Measurements from ENCODE around the gene NOC2L. TPM values are rescaled to one million over a fixed set of nuclear protein-coding genes. Genes with fewer than 3 reads are reported as not detected.

Gene NOC2L
- total RNA-seq, 1 experiment from 2014 or later = 93.4 TPM

DNA sequence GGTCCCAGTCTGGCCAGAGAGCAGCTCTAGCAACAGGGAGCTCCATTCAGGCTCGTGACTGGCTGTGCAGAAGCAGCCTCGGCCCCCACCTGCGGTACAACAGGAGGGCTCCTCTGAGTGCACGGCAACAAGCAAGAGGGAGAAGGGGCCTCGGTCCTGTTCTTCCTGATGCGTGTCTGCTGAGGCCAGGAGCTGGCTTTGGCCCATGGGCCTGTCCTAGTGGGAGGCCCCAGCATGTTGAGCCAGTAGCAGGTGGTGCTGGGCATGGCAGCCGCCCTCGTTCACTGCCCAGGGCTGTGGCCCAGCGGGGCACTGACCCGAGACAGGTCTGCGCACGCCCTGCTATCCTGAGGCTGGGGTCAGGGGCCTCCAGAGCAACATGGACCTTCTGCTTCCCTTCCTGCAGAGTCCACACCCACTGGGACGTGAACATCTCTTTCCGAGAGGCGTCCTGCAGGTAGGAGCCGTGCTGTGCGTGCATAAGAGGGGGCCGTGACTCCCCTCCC lies 28.4 kb downstream of the NOC2L start:
- DNase-seq = no peak
- Mint-ChIP-seq H3K4me1 (ENCODE audit: low read depth, unreplicated experiment) (peaks cover 6% of the 10 kb centered on the region), H3K4me3 (ENCODE audit: unreplicated experiment) (no peak overlapping the region), H3K27me3 (ENCODE audit: insufficient read depth, unreplicated experiment) (peaks cover 15% of the 10 kb centered on the region), H3K27ac (ENCODE audit: unreplicated experiment) (no peak overlapping the region), H3K36me3 (ENCODE audit: insufficient read depth, unreplicated experiment) (no peaks in the 10 kb centered on the region), H3K9me3 (ENCODE audit: unreplicated experiment) (no peaks in the 10 kb centered on the region)
- TF ChIP-seq CTCF (IDR thresholded peaks at IDR 0.05; ENCODE audit: insufficient read depth in 1 of 2, low read depth in 1 of 2, low read length in 1 of 2, severe bottlenecking in 1 of 2, unreplicated experiment in 1 of 2) = no peak
- Histone ChIP-seq H3K4me1 (no peaks in the 10 kb centered on the region), H3K27me3 (replicated peaks; ENCODE audit: control insufficient read depth, insufficient read depth, low read length) (peaks cover 8% of the 10 kb centered on the region; the same call in 1 of the 2 replicates), H3K9me3 (no peaks in the 10 kb centered on the region), H3K4me3 (ENCODE audit: low read depth, low read length) (no peak overlapping the region), H3K36me3 (ENCODE audit: control insufficient read depth, insufficient read depth, low read length) (no peaks in the 10 kb centered on the region)
- ChIA-PET CTCF (interaction anchor here (0.6 kb wide), 1 partner anchor 12 kb away, joined by 4 read pairs; no protein-coding TSS in a partner anchor), POLR2A (no interaction called here)
- no TSS peak for BruUV-seq (replicated peaks)
- intact Hi-C loops (cut with micrococcal nuclease; ENCODE audit: unreplicated experiment) = no loop called here

DNA sequence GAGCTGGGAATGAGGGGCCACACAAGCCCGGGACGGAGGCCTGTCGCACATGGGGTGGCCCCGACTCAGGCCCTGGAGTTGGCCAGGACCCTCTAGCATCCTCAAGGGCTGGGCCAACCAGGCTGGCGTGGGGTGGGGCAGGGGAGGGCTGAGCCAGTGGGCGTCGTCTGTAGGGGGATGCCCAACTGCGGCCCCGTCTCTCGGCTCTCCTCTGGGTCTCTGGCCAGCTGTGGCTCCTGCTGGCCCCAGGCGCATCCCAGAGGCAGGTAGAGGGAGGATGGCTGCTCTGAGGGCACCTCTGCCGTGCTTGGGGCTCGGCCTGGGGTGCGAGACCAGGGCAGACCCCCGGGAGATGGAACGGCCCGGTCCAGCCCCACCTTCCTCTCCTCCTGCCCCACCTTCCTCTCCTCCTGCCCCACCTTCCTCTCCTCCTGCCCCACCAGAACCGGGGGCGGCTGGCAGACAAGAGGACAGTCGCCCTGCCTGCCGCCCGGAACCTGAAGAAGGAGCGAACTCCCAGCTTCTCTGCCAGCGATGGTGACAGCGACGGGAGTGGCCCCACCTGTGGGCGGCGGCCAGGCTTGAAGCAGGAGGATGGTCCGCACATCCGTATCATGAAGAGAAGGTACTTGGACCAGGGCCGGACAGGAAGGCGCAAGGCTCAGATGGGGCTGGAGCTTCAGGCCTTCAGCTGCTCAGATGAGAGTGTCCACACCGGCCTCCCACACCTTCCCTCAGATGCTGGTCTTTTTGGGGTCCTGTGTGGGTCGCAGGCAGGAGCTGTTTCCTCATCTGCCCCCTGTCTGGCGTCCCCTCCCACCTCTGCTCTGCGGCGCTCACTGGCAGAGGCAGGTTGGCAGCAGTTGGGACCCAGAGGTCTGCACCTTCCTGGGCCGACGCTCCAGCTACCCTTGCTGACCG lies 29.1 kb downstream of the NOC2L start:
- Mint-ChIP-seq H3K9me3 (ENCODE audit: unreplicated experiment) (no peaks in the 10 kb centered on the region), H3K4me3 (ENCODE audit: unreplicated experiment) (no peak overlapping the region), H3K27ac (ENCODE audit: unreplicated experiment) (no peak overlapping the region), H3K27me3 (ENCODE audit: insufficient read depth, unreplicated experiment) (peaks cover 13% of the 10 kb centered on the region), H3K4me1 (ENCODE audit: low read depth, unreplicated experiment) (peaks cover 4% of the 10 kb centered on the region), H3K36me3 (ENCODE audit: insufficient read depth, unreplicated experiment) (no peaks in the 10 kb centered on the region)
- no peaks in the 10 kb centered on the region for H3K4me1 ChIP-seq
- intact Hi-C loops (cut with micrococcal nuclease; ENCODE audit: unreplicated experiment) = no loop called here
- no peaks in the 10 kb centered on the region for H3K36me3 ChIP-seq (ENCODE audit: control insufficient read depth, insufficient read depth, low read length)
- TF ChIP-seq CTCF (IDR thresholded peaks at IDR 0.05; ENCODE audit: insufficient read depth in 1 of 2, low read depth in 1 of 2, low read length in 1 of 2, severe bottlenecking in 1 of 2, unreplicated experiment in 1 of 2) = no peak
- no peaks in the 10 kb centered on the region for H3K9me3 ChIP-seq
- H3K4me3 ChIP-seq (ENCODE audit: low read depth, low read length) = no peak overlapping the region
- CTCF ChIA-PET = no interaction called here
- peaks cover 6% of the 10 kb centered on the region; the same call in 1 of the 2 replicates for H3K27me3 ChIP-seq (replicated peaks; ENCODE audit: control insufficient read depth, insufficient read depth, low read length)
- no peak for DNase-seq
- BruUV-seq (replicated peaks) = no TSS peak
- POLR2A ChIA-PET = no interaction called here

- ChIA-PET CTCF (no interaction called here), POLR2A (no interaction called here)
- TF ChIP-seq CTCF (IDR thresholded peaks at IDR 0.05; ENCODE audit: insufficient read depth in 1 of 2, low read depth in 1 of 2, low read length in 1 of 2, severe bottlenecking in 1 of 2, unreplicated experiment in 1 of 2) = no peak
- intact Hi-C loops (cut with micrococcal nuclease; ENCODE audit: unreplicated experiment) = no loop called here
- no peaks in the 10 kb centered on the region for H3K9me3 Mint-ChIP-seq (ENCODE audit: unreplicated experiment)
- BruUV-seq (replicated peaks) = no TSS peak
- H3K27me3 Mint-ChIP-seq (ENCODE audit: insufficient read depth, unreplicated experiment) = peaks cover 13% of the 10 kb centered on the region
- H3K4me3 Mint-ChIP-seq (ENCODE audit: unreplicated experiment) = no peak overlapping the region
- Histone ChIP-seq H3K9me3 (no peaks in the 10 kb centered on the region), H3K4me3 (ENCODE audit: low read depth, low read length) (no peak overlapping the region), H3K36me3 (ENCODE audit: control insufficient read depth, insufficient read depth, low read length) (no peaks in the 10 kb centered on the region), H3K4me1 (no peaks in the 10 kb centered on the region), H3K27me3 (replicated peaks; ENCODE audit: control insufficient read depth, insufficient read depth, low read length) (peaks cover 6% of the 10 kb centered on the region; the same call in 1 of the 2 replicates)
- no peaks in the 10 kb centered on the region for H3K36me3 Mint-ChIP-seq (ENCODE audit: insufficient read depth, unreplicated experiment)
- no peak overlapping the region for H3K27ac Mint-ChIP-seq (ENCODE audit: unreplicated experiment)
- no peak for DNase-seq
- no peaks in the 10 kb centered on the region for H3K4me1 Mint-ChIP-seq (ENCODE audit: low read depth, unreplicated experiment)
These were observed 30.0 kb downstream of the NOC2L start for GRCh38 chr1:928825-929661.
